NCI-H1930 (cell line): Measurements from ENCODE around the gene GPR179.

ENCODE experiments used
- DNase-seq, 2 experiments: peaks; one replicate each; lab custom pipeline; 2025; lab: John Stamatoyannopoulos, UW

Gene GPR179

DNA sequence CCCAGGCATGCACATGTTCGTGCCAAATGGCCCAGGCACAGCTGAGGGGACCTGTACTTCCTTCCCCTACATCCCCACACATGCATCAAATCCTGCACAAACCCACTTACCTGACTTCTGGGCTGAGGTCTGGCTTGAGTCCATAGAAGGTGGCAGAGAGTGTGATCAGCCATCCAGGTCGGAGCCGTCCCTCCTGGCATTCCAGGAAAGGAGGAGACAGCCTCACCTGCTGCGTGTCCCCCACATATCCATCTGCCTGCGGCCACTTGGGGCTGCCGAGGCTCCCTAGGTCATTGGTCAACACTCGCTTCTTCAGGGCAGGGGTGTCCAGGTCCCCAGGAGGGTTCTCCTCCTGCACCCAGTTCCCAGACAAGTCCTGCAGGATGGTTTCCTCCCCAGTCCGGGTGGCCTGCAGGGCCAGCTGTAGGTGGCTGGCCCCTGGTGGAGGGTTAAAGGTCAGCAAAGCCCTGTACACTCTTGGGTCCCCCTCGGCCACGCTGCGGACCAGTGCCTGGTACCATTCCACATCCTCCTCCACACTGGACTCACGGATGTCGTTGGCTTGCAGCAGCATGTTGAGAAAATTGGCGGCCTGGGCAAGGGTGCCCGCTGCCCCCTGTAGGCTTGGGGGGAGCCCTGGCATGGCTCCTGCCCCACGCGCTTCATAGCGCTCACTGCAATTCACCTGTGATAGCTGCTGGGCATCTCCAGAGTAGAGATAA, 709 bp downstream of the GPR179 start:
- no peak for DNase-seq

DNA sequence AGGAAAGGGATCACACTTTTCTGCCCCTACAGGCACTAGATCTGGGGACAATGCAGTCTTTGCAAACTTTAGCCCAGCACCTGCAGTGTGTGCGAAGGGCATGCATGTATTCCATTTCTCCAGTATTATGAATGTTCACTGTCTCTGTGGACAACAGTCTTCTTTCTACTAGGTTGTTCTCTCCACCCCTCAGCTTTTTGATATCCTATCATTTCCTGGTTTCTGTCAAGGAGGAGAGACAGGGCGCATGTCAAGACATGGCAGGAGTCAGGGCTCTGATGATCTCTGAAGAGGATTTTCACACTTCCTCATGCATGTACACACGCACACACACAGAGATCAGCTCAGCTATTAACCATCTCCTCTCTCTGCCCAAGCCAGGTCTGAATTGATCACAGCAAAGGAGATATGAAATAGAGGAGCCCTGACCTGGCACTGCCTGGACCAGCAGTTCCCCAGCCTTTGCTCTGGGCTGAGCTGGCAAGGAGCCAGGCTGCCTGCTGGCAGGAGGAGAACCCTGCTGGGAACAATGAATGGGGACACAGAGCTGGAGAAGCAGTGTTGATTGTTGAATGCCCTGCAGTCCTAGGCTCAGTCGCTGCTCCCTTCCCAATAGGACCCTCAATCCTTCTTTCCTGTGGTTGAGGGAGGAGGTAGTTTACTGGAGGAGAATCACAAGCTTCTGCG, 2.6 kb downstream of the GPR179 start:
- no peak for DNase-seq

DNA sequence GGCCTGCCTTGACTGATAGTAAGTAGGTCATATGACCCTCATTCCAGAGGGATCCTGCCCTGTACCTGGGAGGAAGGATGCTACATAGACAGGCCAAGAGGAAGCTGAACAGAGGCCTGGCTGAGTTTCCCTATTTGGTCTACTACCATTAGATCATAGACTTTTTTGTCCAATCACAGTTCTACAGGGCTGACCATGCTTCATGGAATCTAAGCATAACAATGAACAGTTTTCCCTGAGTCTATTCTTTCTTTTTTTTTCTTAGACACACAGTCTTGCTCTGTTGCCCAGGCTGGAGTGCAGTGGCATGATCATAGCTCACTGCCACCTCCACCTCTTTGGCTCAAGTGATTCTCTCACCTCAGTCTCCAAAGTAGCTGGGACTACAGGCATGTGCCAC, 3.9 kb downstream of the GPR179 start:
- DNase-seq, result no peak

DNA sequence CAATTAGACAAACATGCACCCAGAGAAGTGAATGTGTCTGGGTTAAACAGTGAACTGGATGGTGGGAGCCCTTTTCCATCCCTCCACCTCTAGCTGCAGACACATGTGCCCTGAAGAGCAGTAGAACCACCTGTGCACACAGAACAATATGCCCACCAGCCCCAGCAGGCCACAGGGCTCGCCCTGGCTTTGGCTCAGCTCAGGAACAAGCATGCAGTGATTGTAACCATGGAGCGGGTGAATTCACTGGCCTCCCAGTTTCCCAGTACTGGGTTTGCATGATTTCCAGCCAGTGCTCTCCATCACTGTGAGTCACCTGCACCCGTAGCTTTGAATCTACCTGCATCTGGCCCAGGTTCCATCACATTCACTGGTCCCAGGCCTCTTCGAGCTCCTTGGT, 5.2 kb downstream of the GPR179 start:
- no peak for DNase-seq

DNA sequence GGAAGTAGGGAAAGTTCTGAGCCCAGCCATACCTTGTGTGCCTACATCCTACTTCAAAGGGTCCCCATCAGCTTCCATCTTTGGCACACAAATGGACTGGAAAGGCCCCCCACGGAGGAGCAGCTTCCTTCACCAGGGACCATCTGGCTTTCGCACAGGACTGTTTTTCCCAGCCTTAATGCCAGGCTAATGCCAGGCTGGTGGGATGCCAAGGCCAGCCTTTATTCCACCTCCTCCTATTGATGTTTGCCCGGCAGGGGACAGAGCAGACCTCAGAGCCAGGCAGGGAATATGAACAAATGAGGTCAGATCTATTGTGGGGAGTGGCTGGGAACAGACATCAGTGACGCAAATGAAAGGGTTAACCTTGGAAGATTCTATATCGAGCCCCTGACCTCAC, 5.7 kb downstream of the GPR179 start:
- no peak for DNase-seq

DNA sequence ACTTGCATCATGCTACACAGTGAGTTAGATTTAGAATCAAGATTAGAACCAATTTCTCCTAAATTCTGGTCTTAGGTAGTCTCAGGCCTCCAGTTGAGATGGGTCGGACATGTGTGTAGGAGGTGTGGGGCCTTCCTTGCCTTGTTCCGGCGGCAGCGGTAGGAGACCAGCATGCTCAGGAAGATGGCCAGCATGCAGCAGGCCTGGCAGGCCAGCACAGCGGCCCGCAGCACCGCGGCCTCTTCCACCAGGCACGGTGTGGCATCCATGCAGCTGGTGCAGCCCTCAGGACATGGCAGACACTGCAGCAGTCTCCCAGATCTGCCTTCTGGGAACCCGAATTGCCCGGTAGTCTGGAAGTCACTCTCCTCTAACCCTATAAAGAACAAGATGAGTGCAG, 6.9 kb downstream of the GPR179 start:
- no peak for DNase-seq

DNA sequence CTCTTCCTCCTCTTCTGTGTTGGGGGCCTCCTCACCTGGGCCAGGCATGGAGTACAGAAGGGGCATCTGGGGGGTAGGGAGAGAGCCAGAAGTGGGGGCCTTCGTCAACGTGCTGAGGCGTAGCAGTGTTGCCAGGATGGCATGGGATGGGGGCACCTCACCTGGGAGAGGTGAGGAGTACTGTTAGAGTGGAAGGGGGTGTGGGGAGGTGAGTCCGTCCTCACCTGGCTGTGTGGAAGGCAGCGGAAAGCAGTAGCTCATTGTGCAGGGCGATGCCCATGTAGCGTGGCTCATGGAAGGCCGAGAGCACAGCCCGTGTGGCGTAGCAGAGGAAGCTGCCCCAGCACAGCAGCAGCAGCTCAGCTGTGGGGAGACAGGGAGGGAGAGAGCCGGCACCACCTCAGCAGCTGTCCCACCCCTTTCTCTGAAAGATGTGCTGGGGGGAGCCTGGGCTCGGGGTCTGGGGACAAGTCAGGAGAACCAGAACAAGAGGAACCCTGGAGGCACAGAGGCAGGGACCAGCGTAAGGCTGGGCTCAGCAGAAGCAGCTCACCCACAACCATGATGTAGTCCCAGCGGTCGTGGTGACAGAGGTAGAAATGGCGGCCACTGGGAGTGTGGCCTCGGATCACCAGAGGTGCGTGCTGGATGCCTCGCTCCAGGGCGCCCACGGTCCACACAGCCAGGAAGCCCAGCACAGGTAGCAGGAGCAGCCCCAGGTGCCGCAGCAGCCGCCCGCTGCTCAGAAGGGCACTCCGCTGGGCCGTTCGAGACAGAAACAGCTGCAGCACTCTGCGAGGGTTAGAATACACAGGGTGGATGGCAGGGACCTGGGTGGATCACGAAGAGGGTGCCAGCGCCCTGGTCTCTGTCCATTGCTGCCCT, 9.0 kb downstream of the GPR179 start:
- DNase-seq, result no peak

DNA sequence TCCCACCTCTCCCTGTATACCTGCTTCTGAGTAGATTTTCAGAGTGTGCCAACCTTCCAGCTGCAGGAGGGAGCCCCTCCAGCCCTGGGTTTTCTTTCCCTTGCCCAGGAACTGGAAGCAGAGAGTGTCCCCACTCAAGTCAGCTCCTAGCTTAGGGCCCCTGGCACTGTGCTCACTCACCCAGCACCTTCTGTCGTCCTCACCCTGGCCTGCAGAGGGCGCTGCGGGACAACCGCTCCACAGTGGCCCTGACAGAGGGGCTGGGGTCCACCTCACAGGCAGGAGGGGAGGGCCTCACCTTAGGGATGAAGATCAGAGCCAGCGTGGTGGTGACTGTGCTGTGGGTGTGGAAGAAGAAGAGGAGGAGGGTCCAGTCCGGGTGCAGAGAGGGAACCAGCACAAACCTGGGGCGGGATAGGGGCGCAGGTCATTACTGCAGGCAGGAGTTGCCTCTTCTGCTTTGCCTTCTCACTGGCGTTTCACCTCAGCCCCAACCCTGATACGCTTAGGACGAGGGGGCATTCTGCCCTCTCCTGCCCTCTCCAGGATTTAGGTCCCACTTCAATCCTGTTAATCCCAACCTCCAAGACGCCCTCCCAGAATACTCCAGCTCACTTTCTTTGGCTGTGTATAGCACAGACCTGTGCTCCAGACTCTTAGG, 10.0 kb downstream of the GPR179 start:
- DNase-seq, result peak in 1 of 2 experiments; percentile 10

DNA sequence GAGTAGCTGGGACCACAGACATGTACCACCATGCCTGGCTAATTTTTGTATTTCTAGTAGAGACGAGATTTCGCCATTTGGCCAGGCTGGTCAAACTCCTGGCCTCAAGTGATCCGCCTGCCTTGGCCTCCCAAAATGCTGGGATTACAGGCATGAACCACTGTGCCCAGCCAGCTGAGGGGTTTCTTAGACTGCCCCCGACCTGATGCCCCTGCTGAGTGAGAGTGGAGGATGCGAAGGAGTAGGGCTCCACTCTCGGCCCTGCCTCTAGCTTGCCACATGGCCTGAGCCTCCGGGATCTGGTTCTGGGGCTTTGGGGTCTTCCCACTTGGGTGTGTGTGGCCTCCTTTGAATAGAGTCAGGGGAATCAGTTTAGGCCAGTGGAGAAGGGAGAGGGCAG, 11.0 kb downstream of the GPR179 start:
- DNase-seq, result no peak

DNA sequence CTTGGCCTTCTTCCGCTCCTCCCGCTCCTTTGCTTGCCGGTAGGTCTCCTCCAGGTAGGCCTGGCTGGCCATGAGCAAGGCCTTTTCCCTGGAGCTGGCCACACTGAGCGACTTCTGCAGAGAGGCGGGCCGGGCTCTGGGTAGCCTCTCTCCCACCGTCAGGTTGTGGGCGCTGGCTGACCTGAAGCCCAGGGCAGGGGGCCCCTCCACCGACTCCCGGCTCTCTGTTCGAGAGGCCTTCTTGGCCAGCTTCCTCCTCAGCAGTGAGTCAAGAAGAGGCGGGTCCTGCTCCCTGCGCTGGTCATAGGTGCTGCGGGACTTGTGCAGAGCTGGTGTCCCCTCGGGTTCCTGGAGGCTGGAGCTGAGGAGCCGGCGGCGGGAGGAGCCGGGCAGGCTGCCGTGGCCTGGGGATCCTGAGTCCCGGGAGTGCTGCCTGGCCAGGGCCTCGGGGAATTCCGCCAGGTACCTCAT, 12.8 kb downstream of the GPR179 start:
- DNase-seq, result no peak

DNA sequence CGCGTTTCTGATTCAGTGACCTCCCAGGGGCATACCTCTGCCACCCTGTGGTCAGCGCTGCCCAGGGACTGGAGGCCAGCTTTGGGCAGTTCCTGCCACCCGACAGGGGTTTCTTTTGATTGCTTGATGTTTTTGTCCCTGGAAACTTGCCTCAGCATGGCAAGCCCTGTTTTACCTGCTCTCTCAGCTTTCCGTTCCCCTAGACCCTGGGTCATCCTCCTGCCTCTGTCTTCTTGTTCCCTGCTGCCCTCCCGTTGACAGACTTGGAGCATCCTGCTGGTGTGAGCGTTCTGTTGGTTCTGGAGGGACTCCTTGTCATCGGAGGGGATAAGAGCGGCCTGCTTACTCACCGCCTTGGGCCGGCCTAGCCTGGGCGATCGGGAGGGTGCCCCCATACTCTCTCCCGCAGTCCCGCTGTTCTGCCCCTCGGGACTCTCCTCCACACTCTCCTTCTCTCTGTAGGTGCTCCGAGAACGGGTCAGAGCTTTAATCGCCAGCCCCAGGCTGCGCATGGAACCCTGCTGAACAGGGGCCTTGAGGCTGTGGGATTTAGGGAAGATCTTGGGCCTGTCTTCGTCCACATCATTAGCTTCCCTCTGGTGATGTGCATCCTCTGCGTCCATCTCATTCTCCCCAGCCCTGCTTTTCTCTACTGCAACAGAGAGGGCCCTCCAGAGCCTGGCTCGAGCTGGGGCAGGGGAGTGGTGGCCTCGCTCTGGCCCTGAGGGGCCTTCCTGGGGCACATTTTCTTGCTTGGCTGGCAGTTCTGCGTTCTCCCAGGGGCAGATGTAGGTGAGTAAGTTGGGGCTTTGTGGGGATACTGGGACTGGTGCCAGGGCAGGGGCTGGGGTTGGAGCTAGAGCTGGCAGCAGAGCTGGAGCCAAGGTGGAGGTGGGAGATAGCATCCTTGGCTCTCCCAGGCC, 13.7 kb downstream of the GPR179 start:
- DNase-seq, result no peak

DNA sequence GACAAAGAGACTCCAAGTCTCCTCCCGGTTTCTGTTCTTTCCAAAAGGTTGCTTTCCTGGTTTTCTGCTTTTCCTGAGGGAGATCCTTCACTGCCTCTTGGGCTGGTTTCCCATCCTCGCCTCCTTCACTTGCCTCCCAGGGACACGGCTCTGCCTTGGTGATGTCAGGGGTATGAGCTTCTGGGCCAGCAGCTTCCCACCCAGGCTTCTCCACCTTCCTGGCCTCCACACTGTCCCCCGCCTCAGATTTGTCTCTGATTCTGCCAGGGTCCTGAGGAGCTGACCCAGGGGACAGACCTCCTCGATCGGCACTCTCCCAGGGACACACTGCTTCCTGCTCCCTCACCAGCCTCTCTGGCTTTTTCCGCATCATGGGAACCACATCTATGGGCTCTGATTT, 14.5 kb downstream of the GPR179 start:
- no peak for DNase-seq

DNA sequence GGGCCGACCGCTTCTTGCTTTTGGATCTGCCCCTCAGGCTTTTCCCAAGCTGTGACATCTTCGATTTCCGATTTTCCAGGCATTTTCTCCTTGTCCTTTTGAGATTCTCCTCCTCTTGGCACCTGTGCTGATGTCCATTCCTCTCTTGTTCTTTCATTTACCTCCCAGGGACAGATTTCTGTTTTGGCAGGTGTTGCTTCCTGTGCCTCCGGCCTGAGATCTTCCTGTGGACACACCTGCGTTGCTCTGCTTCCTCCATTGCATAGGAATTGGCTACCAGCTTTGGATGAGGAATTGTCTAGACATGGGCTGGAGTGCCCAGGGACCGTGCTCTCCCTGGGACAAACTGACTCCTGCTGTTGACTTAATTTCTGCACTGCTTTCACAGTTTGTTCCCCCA, 15.1 kb downstream of the GPR179 start:
- no peak for DNase-seq

DNA sequence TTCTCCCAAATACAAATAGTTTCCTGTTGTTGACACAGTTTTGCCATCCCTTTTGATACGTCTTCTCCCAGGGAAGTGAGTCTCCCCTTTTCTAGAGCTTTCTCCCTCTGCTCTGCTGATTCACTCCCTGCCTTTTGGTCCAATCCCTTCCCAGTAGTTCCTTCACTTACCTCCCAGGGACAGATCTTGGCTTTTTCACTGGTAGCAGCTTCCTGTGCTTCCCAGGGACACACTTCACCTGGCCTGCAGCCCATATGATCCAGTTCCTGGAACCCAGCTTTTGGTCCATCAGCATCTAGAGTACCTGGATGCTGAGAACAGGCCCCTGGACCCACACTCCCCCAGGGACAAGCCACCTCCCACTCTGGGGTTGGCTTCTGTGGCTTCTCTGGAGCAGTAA, 15.8 kb downstream of the GPR179 start:
- no peak for DNase-seq

DNA sequence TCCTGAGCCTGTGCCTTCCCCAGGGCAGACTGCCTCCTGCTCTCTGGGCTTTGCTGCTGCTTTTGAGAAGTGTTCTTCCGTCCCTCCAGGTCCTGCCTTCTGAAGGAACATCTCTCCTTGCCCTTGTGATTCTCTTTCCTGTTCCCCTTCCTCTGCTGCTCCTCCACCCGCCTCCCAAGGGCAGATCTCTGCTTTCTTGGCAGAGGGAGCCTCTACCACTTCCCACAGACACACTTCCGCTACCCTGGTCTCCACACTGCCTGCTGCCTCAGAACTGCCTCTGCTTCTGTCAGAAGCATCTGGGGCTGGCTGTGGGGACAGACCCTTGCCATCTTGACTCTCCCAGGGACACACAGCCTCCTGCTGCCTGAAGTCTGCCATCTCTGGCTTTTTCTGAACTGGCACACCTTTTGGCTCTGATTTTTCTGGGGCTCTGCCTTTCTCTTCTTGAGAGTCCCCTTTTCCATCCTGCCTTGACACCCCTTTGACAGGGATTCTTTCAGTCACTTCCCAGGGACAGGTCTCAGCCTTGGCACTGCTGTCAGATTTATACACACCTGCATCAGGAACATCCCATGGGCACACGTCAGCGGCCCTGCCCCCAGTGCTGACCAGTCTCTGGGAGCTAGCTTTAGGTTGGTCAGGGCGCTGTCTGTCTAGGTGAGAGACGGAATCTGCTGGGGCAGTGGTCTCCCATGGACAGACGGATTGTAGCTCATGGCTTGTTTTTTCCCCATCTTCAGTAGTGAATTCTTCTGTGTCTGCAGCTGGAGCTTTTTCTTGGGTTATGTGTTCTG, 16.6 kb downstream of the GPR179 start:
- DNase-seq, result no peak

DNA sequence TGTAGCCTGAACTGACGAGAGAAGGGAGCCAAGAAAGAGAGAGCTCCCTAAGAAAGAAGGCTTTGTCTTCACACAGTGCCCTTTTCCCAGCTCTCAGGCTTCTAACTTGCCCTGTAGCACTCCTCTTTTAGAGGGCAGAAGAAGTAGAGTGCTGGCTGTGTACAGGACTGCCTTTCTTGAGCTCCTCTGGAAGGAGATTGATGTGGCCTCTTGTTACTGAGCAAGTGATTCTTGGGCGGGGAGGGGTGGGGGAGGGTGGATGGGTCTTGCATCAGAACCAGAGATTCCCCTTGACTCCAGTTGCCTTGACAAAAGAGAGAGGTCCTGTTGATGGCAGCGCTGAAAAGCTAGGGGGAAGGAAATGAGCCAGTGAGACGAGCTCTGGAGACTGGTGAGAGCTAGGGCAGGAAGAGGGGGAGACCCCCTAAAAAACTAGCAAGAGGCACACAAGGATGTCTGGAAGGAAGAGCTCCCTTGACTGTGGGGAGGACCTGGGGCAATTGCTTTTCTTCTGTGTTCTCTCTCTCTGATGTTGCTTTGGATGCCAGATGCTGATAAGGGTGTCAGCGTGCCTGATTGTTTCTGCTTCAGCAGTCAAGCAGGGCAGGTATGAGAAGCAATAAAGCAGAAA, 18.4 kb downstream of the GPR179 start:
- DNase-seq, result no peak

DNA sequence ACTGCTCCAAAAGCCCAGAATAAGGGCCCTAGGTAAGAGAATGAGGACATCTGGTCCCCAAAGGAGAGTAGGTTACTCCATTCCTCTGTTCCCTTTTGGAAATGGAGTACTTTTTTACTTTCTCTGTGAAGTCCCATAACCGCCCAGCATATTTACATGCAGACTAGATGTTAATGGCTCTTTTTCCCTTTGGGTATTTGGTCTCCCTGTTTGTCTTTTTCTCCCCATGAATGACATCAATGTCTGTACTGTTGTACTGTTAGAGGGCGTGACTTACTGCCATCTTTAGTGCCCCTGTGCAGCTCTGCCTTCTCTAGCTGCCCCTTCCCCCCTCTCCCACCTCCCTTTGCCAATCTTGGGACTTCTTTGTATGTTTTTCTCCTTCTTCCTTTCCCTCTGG, 19.0 kb downstream of the GPR179 start:
- DNase-seq, result no peak

DNA sequence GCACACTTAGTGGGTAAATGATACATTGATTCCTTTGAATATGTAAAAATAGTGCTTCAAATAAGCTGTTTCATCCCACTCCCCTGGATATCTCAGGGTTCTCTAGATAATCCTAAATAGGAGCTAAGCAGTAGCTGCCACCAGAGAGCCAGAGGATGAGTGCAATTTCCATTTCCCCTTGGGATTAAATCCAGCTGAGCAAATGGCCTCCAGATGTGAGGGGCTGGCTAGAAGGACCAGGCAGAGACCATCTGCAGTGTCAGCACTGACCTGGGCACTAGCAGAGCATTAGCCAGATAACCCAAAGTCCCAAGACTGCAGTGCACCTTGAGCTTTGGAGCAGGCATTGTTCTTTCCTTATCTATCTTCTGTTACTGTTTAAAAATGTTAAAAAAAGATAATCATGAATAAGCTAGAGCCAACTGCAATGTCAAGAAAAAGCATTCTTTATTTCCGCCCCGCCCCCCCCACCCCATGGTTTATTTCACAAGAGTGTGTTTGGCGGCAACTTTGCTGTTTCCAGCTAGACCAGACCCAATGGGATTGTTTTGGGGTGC, 19.5 kb downstream of the GPR179 start:
- no peak for DNase-seq

DNA sequence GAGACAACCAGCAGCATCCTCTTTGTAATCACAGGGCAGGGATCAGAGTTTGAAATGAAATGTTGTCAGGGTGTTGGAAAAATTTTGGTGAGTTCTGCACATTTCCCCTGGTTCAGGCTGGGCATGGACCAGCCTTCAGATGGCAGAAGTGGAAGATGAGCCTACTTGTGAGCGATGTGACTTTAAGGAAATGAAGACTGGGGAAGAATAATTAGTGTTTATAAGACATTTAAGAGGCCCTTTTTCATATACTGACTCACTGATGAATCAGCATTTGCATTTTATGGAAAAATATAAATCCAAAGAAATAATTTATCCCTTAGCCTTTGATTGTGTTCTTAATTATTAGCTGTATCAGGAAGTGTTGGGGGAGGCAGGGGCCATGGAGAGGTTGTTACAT, 20.9 kb downstream of the GPR179 start:
- no peak for DNase-seq
